WERI-Rb-1 (cell line): ENCODE measurements around the gene PIGR.

Experiments
- DNase-seq: peaks from one replicate; pipeline ENCODE4 v3.0.0-alpha.2; 2020
- H3K27ac ChIP-seq: fragments of 250-450 bp; sonication (Bioruptor Pico); 2 replicates; pipeline ENCODE4 v1.5.1; 2020; ENCODE audit warnings: mild to moderate bottlenecking, moderate library complexity
- H3K27me3 ChIP-seq: fragments of 250-450 bp; sonication (Bioruptor Pico); 2 replicates; pipeline ENCODE4 v1.5.1; 2021; ENCODE audit warnings: mild to moderate bottlenecking, low read depth, moderate library complexity; ENCODE audit not compliant: insufficient read depth, severe bottlenecking
- H3K36me3 ChIP-seq: fragments of 250-450 bp; sonication (Bioruptor Pico); 2 replicates; pipeline ENCODE4 v1.5.1; 2020; ENCODE audit warnings: mild to moderate bottlenecking, moderate library complexity
- H3K4me3 ChIP-seq: 2 replicates; pipeline ENCODE4 v1.5.1; 2011; ENCODE audit warnings: low read depth, mild to moderate bottlenecking, control low read depth, low read length
- H3K9me3 ChIP-seq: fragments of 250-450 bp; sonication (Bioruptor Pico); 2 replicates; pipeline ENCODE4 v1.5.1; 2021; ENCODE audit warnings: mild to moderate bottlenecking, moderate library complexity; ENCODE audit not compliant: severe bottlenecking
- CTCF ChIP-seq: IDR thresholded peaks from 2 replicates; pipeline ENCODE4 v1.5.1; 2011; ENCODE audit warnings: low read depth, mild to moderate bottlenecking, control low read depth, inconsistent platforms, low read length

Gene PIGR

DNA sequence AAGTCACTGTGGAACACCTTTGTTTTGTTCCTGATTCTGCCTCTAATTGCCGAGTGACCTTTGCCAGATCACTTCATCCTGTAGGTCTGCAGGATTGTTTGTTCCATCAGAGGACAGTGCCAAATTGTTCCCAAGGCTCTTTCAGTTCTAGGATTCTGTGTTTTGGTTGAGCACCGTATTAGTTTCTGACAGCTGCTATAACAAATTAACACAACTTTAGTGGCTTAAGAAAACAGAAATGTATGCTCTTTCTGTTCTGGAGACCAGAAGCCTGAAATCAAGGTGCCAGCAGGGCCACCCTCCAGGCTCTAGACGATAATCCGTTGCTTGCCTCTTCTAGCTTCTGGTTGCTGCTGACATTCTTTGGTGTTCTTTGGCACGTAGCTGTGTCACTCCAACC, 3.4 kb upstream of the PIGR start:
- TF ChIP-seq CTCF, result no peak
- Histone ChIP-seq H3K4me3 (no peak overlapping the region), H3K9me3 (peaks cover 10% of the 10 kb centered on the region), H3K27me3 (peaks cover 100% of the 10 kb centered on the region), H3K27ac (no peak overlapping the region), H3K36me3 (no peaks in the 10 kb centered on the region)
- no peak for DNase-seq

DNA sequence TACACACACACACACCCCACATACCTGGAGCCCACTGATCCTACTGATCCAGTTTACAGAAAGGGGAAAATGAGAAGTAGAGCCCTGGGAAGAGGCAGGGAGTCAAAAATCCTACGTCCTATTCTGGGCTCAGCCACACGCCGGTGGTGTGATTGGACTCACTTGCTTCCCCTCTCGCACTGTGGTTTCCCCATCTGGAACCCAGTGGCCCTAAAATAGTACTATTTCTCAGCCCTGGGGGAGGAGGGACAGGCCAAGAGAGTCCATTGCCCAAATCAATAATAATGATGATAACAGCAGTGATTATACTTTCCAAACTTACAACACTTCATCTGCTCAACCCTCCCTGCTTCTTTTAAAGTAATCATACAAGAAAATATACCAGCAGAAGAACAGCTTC, 2.9 kb upstream of the PIGR start:
- DNase-seq, result no peak

GRCh38 chr1:206947255-206947654, 989 bp upstream of the PIGR start:
- Histone ChIP-seq H3K4me3 (no peak overlapping the region), H3K27ac (no peak overlapping the region), H3K9me3 (peaks cover 10% of the 10 kb centered on the region), H3K36me3 (no peaks in the 10 kb centered on the region), H3K27me3 (peaks cover 100% of the 10 kb centered on the region)
- TF ChIP-seq CTCF, result no peak
- DNase-seq, result no peak

More for the DNA sequence above, 2.9 kb upstream of the PIGR start:
- Histone ChIP-seq H3K36me3 (no peaks in the 10 kb centered on the region), H3K27me3 (peaks cover 100% of the 10 kb centered on the region), H3K9me3 (peaks cover 10% of the 10 kb centered on the region), H3K27ac (no peak overlapping the region), H3K4me3 (no peak overlapping the region)
- TF ChIP-seq CTCF, result no peak

DNA sequence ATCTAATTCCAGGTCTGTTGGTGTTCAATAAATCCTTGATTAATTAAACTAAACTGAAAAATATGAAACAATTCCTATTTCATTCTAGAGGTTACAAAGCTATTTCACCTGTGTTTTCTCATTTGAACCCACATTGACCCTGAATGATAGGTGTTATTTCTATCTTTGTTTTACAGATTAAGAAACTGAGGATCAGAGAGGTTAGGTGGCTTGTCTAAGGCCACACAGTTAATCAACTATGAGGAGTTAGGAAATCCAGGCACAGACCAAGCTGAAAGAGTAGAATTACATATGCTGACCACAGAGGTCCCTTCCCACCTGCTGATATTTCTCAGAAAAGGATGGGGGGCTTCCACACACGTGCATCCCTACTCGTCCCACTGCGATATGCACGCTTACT, 487 bp downstream of the PIGR start:
- Histone ChIP-seq H3K9me3 (peaks cover 12% of the 10 kb centered on the region), H3K27me3 (peaks cover 100% of the 10 kb centered on the region), H3K27ac (no peak overlapping the region), H3K36me3 (no peaks in the 10 kb centered on the region), H3K4me3 (no peak overlapping the region)
- DNase-seq, result no peak
- no peak for TF ChIP-seq CTCF

DNA sequence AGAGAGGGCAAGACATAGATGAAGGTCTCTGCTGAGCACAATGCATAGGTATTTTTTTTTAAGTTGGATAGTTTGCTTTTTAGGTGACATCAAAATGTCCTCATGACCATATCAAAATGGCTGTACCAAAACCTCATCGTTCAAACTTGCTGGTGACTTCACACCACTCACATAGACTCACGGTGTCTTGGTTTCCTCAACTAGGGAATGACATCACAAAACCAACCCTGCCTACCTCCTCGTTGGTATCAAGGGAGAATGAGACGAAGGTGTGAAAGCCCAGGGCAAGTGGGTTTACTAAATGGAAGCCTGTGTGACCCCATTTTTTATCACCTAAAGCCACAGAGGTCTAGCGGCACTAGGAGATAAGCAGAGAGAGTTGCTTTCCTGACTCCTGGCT, 1.6 kb downstream of the PIGR start:
- Histone ChIP-seq H3K27me3 (peaks cover 100% of the 10 kb centered on the region), H3K9me3 (peaks cover 5% of the 10 kb centered on the region), H3K27ac (no peak overlapping the region), H3K4me3 (no peak overlapping the region), H3K36me3 (no peaks in the 10 kb centered on the region)
- TF ChIP-seq CTCF, result no peak
- DNase-seq, result no peak

- no peak for TF ChIP-seq CTCF
- no peak for DNase-seq
- no peak overlapping the region for H3K27ac ChIP-seq
- no peaks in the 10 kb centered on the region for H3K36me3 ChIP-seq
- H3K4me3 ChIP-seq, result no peak overlapping the region
- H3K27me3 ChIP-seq, result peaks cover 100% of the 10 kb centered on the region
- H3K9me3 ChIP-seq, result peaks cover 13% of the 10 kb centered on the region
Measured at GRCh38 chr1:206941766-206942418, 4.4 kb downstream of the PIGR start.
